Ovary (tissue), 3 donors: ENCODE results near the gene C7orf33.

Experiments used
- CTCF ChIP-seq, 3 donors: fragments of 450-650 bp in 2 of 3; fragments of 200-600 bp in 1 of 3; IDR thresholded peaks; one replicate each; pipeline versions ENCODE4 v1.5.1 to v1.8.0; 2016 to 2022; ENCODE audit warnings: antibody characterized with exemption in 3 of 3, mild to moderate bottlenecking in 1 of 3
- EP300 ChIP-seq: sonication (generic); formaldehyde crosslinking; IDR thresholded peaks from one replicate; pipeline ENCODE4 v1.6.1; 2017; ENCODE audit warnings: antibody characterized with exemption
- POLR2A ChIP-seq: fragments of 450-650 bp; IDR thresholded peaks from one replicate; pipeline ENCODE4 v1.6.1; 2017; ENCODE audit warnings: antibody characterized with exemption, mild to moderate bottlenecking, moderate library complexity
- donor health status: DM: no; HTN: no; CAD: no.

GRCh38 chr7:148625342-148625741 is 34.8 kb downstream of the C7orf33 start:
- no peak for TF ChIP-seq CTCF (IDR thresholded peaks at IDR 0.05)
- no peak for TF ChIP-seq EP300
- TF ChIP-seq POLR2A, result no peak
